Ramos (cell line): ENCODE measurements around the gene CCDC47.

ENCODE experiments used
- in situ Hi-C: fragments of 300-500 bp; cut with MboI; formaldehyde crosslinking; loops from one replicate; pipeline ENCODE4 v1.14.3; 2022; ENCODE audit warnings: low sequenced_read_pairs; ENCODE audit not compliant: unreplicated experiment

Gene CCDC47

DNA sequence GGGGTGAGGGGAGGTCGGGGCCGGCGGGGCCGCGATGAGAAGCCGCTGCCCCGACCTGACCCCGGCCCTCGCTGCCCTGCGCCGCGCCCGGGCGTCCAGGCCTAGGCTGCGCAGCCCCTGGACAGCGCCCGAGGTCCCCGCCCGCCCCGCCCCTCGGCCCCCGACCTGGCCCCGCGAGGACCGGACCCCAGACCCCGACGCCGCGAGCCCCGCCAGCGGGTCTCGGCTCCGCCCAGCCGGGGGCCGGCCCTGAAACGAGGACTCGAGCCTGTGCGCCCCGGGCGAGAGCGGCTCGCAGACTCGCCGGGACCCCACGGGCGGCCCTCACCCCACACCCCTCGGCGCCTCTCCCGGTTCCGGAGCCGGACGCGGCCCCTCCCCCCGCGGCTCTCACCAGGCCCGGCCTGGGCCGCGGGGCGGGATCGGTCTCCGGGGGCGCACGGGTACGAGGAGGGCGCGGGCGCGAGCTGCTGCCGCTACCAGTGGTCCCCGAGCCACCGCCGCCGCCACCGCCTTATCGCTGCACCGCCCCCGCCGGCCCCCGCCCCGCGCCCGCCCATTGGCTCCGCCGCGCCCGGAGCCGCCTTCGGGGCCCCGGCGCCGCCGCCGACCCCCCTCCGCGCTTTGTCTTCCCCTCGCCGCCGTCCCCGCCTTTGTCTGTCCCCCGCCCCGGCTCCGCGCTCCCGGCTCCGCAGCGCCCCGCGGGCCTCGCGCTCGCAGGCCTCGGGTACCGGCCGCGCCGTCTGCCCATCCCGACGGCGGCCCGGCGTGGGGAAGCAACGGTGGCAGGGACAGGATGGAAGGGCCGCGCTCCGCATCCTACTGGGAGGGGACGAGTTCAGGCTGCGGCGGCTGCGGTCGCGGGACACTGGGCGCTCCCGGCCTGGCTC, 73.5 kb downstream of the CCDC47 start, which contains the start of gene LIMD2:
Gene LIMD2 (minus strand): TSS at position 488 of the 890 bp plus-strand sequence. CDS start 827 bp downstream, outside the sequence.
- in situ Hi-C loops: no loop called here

- in situ Hi-C loops: no loop called here
These were observed 74.3 kb downstream of the CCDC47 start for GRCh38 chr17:63698886-63699637.

DNA sequence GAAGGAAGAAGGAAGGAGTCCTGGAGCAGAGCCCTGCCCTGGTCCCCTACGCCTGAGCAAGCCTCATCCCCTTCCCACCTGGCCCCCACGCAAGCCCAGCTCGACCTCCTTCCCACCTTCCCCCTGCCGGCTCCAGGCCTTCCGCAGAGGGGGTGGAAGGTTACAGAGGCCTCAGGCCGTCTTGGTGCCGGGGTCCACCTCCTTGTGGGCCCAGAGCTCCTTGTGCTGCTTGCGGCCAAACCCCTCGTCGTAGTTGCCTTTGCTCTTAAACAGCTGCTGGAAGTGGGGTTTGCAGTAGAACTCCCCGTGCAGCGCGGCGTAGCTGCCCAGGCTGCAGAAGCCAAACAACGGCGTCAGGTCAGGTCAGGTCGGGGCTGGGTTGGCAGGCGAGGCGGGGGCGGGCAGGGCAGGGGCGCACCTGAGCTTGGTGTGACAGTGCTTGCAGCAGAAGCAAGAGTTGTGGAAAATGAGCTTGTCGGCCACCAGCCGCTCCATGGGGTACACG, 75.0 kb downstream of the CCDC47 start:
- in situ Hi-C loops: no loop called here

DNA sequence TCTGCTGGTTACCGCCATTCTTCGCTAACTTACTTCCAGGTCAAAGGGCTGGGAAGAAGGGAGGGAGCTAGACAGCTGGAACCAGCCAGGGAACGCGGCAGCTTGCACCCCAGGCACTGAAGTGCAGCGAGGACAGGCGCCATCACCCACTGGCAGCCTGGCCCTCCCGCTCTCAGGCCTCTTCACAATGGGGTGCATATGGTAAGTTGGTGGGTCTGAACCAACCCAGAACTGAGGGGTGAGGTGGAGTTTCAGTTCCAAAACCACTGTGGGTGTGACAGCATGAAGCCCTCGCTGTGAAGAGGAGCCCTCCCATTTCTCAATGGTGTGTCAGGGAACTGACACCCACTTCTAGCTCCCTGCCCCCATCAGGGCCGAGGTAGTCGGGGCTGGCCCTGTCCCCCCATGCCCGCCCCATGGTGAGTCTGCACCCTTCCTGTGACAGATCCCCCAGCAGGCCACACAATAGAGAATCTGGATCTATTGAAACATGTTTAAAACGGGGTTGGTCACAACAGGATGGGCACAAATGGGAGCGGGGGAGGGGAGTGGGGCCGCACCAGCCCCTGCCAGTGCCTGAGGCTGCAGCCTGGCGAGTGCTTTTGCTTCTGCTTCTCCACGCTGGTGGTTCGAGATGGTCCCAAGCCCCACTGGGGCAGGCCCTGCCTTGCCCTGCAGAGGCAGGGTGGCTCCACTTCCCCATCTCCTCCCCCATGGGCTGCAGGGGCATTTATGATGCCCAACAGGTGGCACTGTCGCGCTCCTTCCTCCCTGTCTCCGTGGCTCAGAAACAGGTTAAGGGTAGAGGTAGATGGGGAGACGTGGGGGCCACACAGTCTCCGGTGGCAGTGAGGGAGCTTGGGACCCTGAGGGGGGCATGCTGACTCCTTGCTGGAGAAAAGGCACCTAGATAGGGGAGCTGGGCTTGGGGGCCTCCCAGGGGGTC, 75.8 kb downstream of the CCDC47 start:
- in situ Hi-C loops: no loop called here

DNA sequence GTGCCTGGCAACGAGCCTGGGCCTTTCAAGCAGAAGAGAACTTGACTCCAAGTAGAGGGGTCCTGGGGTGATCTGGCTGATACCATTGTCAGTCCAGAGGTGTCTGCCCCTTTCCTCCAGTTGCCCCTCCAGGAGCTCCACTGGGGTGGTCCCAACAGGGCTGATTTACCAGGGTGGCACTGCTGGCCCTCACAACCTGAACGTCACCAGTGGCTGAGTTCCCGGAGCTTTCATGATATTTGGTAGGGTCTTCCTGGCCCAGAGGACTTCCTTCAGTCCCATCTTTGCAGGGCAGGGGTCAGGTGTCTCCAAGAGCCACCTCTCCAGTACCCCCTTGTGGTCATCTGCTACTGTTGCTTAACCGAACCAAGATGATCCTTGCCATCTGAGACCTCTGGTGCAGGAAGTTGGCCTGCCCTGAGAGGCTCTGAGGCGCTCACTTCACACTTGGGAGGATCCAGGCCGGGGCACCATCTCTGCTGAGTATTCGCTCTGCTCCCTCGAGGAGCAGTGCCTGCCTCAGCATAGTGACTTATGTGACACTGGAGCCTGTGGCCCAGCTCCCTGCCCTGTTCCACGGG, 76.9 kb downstream of the CCDC47 start:
- in situ Hi-C loops: no loop called here

DNA sequence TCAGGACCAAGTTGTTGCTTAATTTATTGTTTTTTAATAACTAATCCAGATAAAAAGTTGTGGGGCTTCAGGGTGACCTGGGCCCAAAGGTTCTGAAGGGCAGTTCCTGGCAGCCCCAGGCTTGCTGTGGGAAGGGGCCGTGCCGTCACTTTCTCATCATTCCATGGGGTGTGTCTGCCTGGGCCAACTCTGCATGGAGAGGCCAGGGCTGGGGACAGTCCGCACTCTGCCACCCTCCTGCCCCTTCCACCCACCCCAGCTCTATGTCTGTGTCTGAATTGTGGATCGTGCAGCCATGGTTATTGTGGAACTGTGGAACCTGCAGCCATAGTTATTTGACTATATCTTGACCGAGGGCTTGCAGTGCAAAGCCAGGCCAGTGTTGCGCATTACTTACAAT, 77.5 kb downstream of the CCDC47 start:
- in situ Hi-C loops: no loop called here
